Panc1 (cell line): ENCODE measurements around the gene PDS5A. TPM values are rescaled to one million over a fixed set of nuclear protein-coding genes. Genes with fewer than 3 reads are reported as not detected.

Source experiments
- ATAC-seq: fragments of 200-7000 bp; cut with Tn5 transposase; 2 replicates; pipeline ENCODE4 v1.9.1; 2020; ENCODE audit warnings: mild to moderate bottlenecking, moderate library complexity
- BruUV-seq: library from RNA; stranded (reverse); fragments of 400-500 nt; replicated peaks from 2 replicates; lab custom pipeline; 2021; lab: Mats Ljungman, UMichigan
- CTCF ChIA-PET: fragments of 300-600 bp; sonication (Branson Sonifier 250); formaldehyde crosslinking; loops from one replicate; lab custom pipeline; 2022; ENCODE audit warnings: antibody characterized with exemption; lab: Charles Lee
- POLR2A ChIA-PET: fragments of 300-600 bp; sonication (Branson Sonifier 250); formaldehyde crosslinking; loops from one replicate; lab custom pipeline; 2022; ENCODE audit warnings: antibody characterized with exemption; lab: Charles Lee
- DNase-seq: peaks from one replicate; pipeline ENCODE4 v3.0.0-alpha.2; 2010; ENCODE audit warnings: low read depth, low spot score
- H3K27ac ChIP-seq: 2 replicates; pipeline ENCODE4 v1.5.1; 2011; ENCODE audit warnings: mild to moderate bottlenecking, low read length, inconsistent platforms
- H3K27me3 ChIP-seq: fragments of 200-500 bp; sonication (Bioruptor generic); 2 replicates; pipeline ENCODE4 v1.6.0; 2014; ENCODE audit warnings: low read length, inconsistent platforms; ENCODE audit not compliant: control insufficient read depth, insufficient read depth
- H3K36me3 ChIP-seq: fragments of 200-500 bp; sonication (Bioruptor generic); 2 replicates; pipeline ENCODE4 v1.5.1; 2014; ENCODE audit warnings: inconsistent platforms, mild to moderate bottlenecking, low read length, moderate library complexity; ENCODE audit not compliant: control insufficient read depth, insufficient read depth
- H3K4me1 ChIP-seq: 2 replicates; pipeline ENCODE4 v1.5.1; 2011; ENCODE audit warnings: inconsistent platforms, mild to moderate bottlenecking, low read length, moderate library complexity; ENCODE audit not compliant: control insufficient read depth, insufficient read depth
- H3K4me3 ChIP-seq, 2 experiments: 2 replicates each; pipeline ENCODE4 v1.5.1; 2011 to 2012; ENCODE audit warnings: low read depth in 2 of 2, low read length in 2 of 2, mild to moderate bottlenecking in 2 of 2, inconsistent platforms in 1 of 2, moderate library complexity in 1 of 2
- H3K9me3 ChIP-seq: fragments of 200-500 bp; sonication (Bioruptor generic); 2 replicates; pipeline ENCODE4 v1.5.1; 2014; ENCODE audit warnings: low read depth, mild to moderate bottlenecking, inconsistent platforms, low read length, moderate library complexity; ENCODE audit not compliant: control insufficient read depth, insufficient read depth
- CTCF ChIP-seq: fragments of 450-650 bp; IDR thresholded peaks from 2 replicates; pipeline ENCODE4 v1.5.1; 2017; ENCODE audit warnings: mild to moderate bottlenecking
- POLR2AphosphoS5 ChIP-seq: IDR thresholded peaks from 2 replicates; pipeline ENCODE4 v1.6.1; 2012; ENCODE audit warnings: mild to moderate bottlenecking, low read depth, low read length, moderate library complexity
- REST ChIP-seq, 2 experiments: IDR thresholded peaks; 2 replicates each; pipeline ENCODE4 v1.6.1; 2011 to 2012; ENCODE audit warnings: low read depth in 2 of 2, control low read depth in 1 of 2, low read length in 1 of 2, mild to moderate bottlenecking in 1 of 2, moderate library complexity in 1 of 2; ENCODE audit not compliant: insufficient read depth in 1 of 2
- SIN3A ChIP-seq: IDR thresholded peaks from 2 replicates; pipeline ENCODE4 v1.6.1; 2012; ENCODE audit warnings: low read depth, mild to moderate bottlenecking, low read length, moderate library complexity, borderline replicate concordance; ENCODE audit not compliant: insufficient read depth
- TCF7L2 ChIP-seq: IDR thresholded peaks from 2 replicates; pipeline ENCODE4 v1.6.1; 2011; ENCODE audit warnings: mild to moderate bottlenecking, low read depth, low read length, inconsistent platforms
- in situ Hi-C: cut with HindIII; loops from 2 replicates; pipeline ENCODE4 v1.10.0; 2016; ENCODE audit warnings: low sequenced_read_pairs, low pct_unique_long_range_greater_than_20kb
- intact Hi-C: fragments of 100-400 bp; cut with micrococcal nuclease; formaldehyde crosslinking; loops from one replicate; pipeline ENCODE4 v1.10.0; 2022; ENCODE audit not compliant: unreplicated experiment
- total RNA-seq: library from RNA; stranded (reverse); gene quantifications from one replicate; pipeline ENCODE4 v1.2.1, GENCODE V29; 2021; ENCODE audit not compliant: unreplicated experiment

PDS5A gene
- total RNA-seq, 1 experiment from 2014 or later, result 69.2 TPM

GRCh38 chr4:39877971-39878370, 99.7 kb downstream of the PDS5A start:
- ATAC-seq, result no peak

DNA sequence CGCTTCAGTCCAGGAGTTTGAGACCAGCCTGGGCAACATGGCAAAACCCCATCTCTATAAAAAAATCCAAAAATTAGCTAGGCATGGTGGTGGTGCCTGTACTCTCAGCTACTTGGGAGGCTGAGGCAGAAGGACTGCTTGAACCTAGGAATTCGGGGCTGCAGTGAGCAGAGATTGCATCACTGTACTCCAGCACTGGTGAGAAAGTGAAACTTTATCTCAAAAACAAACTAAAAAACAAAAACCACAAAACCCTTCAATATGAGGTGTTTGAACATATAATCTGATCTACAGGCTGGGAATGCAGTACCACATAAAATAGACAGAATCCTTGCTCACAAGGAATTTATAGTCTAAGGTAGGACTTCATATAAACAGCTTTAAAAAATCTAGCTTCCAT, 103.9 kb downstream of the PDS5A start:
- DNase-seq (no peak), ATAC-seq (no peak)
- TF ChIP-seq POLR2AphosphoS5 (no peak), TCF7L2 (no peak), REST (IDR thresholded peaks at IDR 0.05; ENCODE audit: insufficient read depth in 1 of 2, low read depth in 2 of 2, low read length in 1 of 2) (no peak), SIN3A (no peak), CTCF (no peak)
- ChIA-PET CTCF (no interaction called here), POLR2A (interaction anchor here (0.6 kb wide), 1 partner anchor 21 kb away, joined by 7 read pairs; no protein-coding TSS in a partner anchor)
- no peak overlapping the region for H3K27ac ChIP-seq
- BruUV-seq, result no TSS peak
- H3K36me3 ChIP-seq, result peaks cover 39% of the 10 kb centered on the region
- H3K4me1 ChIP-seq, result no peaks in the 10 kb centered on the region
- intact Hi-C loops, result no loop called here
- H3K9me3 ChIP-seq, result no peaks in the 10 kb centered on the region
- in situ Hi-C loops, result no loop called here
- no peak overlapping the region for H3K4me3 ChIP-seq
- no peaks in the 10 kb centered on the region for H3K27me3 ChIP-seq

More at GRCh38 chr4:39877971-39878370, 99.7 kb downstream of the PDS5A start:
- no peaks in the 10 kb centered on the region for H3K9me3 ChIP-seq
- no peak for TF ChIP-seq TCF7L2
- no peak for TF ChIP-seq SIN3A
- TF ChIP-seq CTCF, result no peak
- no peak for TF ChIP-seq POLR2AphosphoS5
- TF ChIP-seq REST (IDR thresholded peaks at IDR 0.05; ENCODE audit: insufficient read depth in 1 of 2, low read depth in 2 of 2, low read length in 1 of 2), result no peak
- H3K36me3 ChIP-seq, result peaks cover 47% of the 10 kb centered on the region
- in situ Hi-C loops (no loop called here), intact Hi-C loops (no loop called here)
- ChIA-PET CTCF (no interaction called here), POLR2A (no interaction called here)
- no peak overlapping the region for H3K27ac ChIP-seq
- H3K27me3 ChIP-seq, result no peaks in the 10 kb centered on the region
- DNase-seq, result no peak
- BruUV-seq, result no TSS peak
- no peaks in the 10 kb centered on the region for H3K4me1 ChIP-seq
- H3K4me3 ChIP-seq, result no peak overlapping the region
